ENCODE results near the gene BPIFA2. TPM values are rescaled to one million over a fixed set of nuclear protein-coding genes. Genes with fewer than 3 reads are reported as not detected.

Gene BPIFA2
- polyA plus RNA-seq, 1 donor (not counting 4 experiments of a cell fraction or from before 2014, with no cell fraction given) = not detected

DNA sequence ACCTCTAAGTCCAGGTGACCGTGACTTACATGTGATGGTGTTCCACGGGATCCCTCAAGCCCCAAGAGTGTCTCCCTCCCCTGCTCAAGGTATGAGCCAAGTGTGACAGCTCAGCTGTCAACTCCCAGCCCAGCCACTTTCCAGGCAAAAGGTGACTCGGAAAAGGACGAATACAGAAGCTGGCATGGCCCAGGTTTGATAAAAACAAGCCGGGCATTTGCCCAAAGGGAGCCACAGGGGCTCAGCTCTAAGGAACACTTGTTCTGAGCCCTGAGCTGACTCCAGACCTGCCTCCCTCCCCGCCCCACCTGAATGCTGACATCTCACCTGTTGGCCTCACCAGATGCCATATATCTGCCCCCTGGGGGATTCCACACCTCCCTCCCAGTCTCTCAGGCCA is 43.0 kb upstream of the BPIFA2 start:
- H3K79me2 ChIP-seq (ENCODE audit: control insufficient read depth, insufficient read depth, low read length) = no peaks in the 10 kb centered on the region
- DNase-seq (ENCODE audit: low read depth, low spot score) = no peak
- H3K4me1 ChIP-seq (ENCODE audit: control insufficient read depth, extremely low read depth, insufficient read depth, low read length) = no peaks in the 10 kb centered on the region
- no peaks in the 10 kb centered on the region for H3K27me3 ChIP-seq (ENCODE audit: control insufficient read depth, extremely low read depth, insufficient read depth, low read length)
- no peak overlapping the region for H3K27ac ChIP-seq (ENCODE audit: control insufficient read depth, insufficient read depth, low read length)
- no peak overlapping the region for H2AFZ ChIP-seq (ENCODE audit: control insufficient read depth, low read length)
- H3K4me3 ChIP-seq (ENCODE audit: control insufficient read depth in 2 of 3, extremely low read depth in 1 of 3, insufficient read depth in 2 of 3, low read depth in 1 of 3, low read length in 3 of 3) = no peak overlapping the region
- dilution Hi-C loops (cut with MboI; ENCODE audit: extremely low pct_ligation_motif_present, low sequenced_read_pairs) = no loop called here
- no peaks in the 10 kb centered on the region for H3K9me3 ChIP-seq (ENCODE audit: control insufficient read depth, low read depth, low read length)
- TF ChIP-seq EZH2 (IDR thresholded peaks at IDR 0.05; ENCODE audit: low read length) = no peak
- TF ChIP-seq, protein P1, sequence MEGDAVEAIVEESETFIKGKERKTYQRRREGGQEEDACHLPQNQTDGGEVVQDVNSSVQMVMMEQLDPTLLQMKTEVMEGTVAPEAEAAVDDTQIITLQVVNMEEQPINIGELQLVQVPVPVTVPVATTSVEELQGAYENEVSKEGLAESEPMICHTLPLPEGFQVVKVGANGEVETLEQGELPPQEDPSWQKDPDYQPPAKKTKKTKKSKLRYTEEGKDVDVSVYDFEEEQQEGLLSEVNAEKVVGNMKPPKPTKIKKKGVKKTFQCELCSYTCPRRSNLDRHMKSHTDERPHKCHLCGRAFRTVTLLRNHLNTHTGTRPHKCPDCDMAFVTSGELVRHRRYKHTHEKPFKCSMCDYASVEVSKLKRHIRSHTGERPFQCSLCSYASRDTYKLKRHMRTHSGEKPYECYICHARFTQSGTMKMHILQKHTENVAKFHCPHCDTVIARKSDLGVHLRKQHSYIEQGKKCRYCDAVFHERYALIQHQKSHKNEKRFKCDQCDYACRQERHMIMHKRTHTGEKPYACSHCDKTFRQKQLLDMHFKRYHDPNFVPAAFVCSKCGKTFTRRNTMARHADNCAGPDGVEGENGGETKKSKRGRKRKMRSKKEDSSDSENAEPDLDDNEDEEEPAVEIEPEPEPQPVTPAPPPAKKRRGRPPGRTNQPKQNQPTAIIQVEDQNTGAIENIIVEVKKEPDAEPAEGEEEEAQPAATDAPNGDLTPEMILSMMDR (optimal IDR thresholded peaks at IDR 0.05 in 1 of 3, IDR thresholded peaks at IDR 0.05 in 1 of 3, conservative IDR thresholded peaks at IDR 0.05 in 1 of 3; ENCODE audit: extremely low read depth in 1 of 3, insufficient read depth in 2 of 3, low read length in 3 of 3) = no peak
- no peak overlapping the region for H3K4me2 ChIP-seq (ENCODE audit: control insufficient read depth, extremely low read depth, insufficient read depth, low read depth, low read length)
- no peak overlapping the region for H3K9ac ChIP-seq (ENCODE audit: control insufficient read depth, extremely low read depth, insufficient read depth, low read length)
- H3K36me3 ChIP-seq (ENCODE audit: control insufficient read depth in 2 of 2, extremely low read depth in 1 of 2, insufficient read depth in 2 of 2, low read length in 2 of 2) = no peaks in the 10 kb centered on the region
- no peaks in the 10 kb centered on the region for H4K20me1 ChIP-seq (ENCODE audit: control insufficient read depth, extremely low read depth, insufficient read depth, low read length)
- no peak for FAIRE-seq
- H3K9me1 ChIP-seq (ENCODE audit: control insufficient read depth, extremely low read depth, insufficient read depth, low read length) = no peaks in the 10 kb centered on the region

DNA sequence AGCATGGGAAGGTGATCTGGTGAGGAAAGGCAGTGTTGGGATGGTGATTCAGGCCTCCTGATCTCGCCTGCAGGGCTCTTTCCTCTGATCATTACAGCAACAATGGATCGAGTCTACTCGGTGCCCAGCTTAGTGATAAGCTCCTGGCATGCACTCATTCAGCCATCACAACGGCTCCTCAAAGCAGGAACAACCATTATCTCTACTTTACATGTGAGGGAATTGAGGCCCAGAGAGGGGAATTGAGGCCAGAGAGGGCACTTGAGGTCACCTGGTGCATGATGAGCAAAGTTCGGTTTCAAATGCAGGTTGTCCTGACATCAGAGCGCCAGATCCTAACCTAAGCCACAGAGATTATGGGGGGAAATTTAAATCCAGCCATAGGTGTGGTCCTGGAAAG is 42.0 kb upstream of the BPIFA2 start:
- no peak overlapping the region for H3K27ac ChIP-seq (ENCODE audit: control insufficient read depth, insufficient read depth, low read length)
- no peak for FAIRE-seq
- H4K20me1 ChIP-seq (ENCODE audit: control insufficient read depth, extremely low read depth, insufficient read depth, low read length) = no peaks in the 10 kb centered on the region
- TF ChIP-seq EZH2 (IDR thresholded peaks at IDR 0.05; ENCODE audit: low read length) = no peak
- TF ChIP-seq, protein P1 (optimal IDR thresholded peaks at IDR 0.05 in 1 of 3, IDR thresholded peaks at IDR 0.05 in 1 of 3, conservative IDR thresholded peaks at IDR 0.05 in 1 of 3; ENCODE audit: extremely low read depth in 1 of 3, insufficient read depth in 2 of 3, low read length in 3 of 3) = no peak
- no peaks in the 10 kb centered on the region for H3K79me2 ChIP-seq (ENCODE audit: control insufficient read depth, insufficient read depth, low read length)
- no peaks in the 10 kb centered on the region for H3K4me1 ChIP-seq (ENCODE audit: control insufficient read depth, extremely low read depth, insufficient read depth, low read length)
- H2AFZ ChIP-seq (ENCODE audit: control insufficient read depth, low read length) = no peak overlapping the region
- H3K27me3 ChIP-seq (ENCODE audit: control insufficient read depth, extremely low read depth, insufficient read depth, low read length) = no peaks in the 10 kb centered on the region
- no peaks in the 10 kb centered on the region for H3K9me1 ChIP-seq (ENCODE audit: control insufficient read depth, extremely low read depth, insufficient read depth, low read length)
- H3K9ac ChIP-seq (ENCODE audit: control insufficient read depth, extremely low read depth, insufficient read depth, low read length) = no peak overlapping the region
- dilution Hi-C loops (cut with MboI; ENCODE audit: extremely low pct_ligation_motif_present, low sequenced_read_pairs) = no loop called here
- no peak for DNase-seq (ENCODE audit: low read depth, low spot score)
- no peak overlapping the region for H3K4me2 ChIP-seq (ENCODE audit: control insufficient read depth, extremely low read depth, insufficient read depth, low read depth, low read length)
- no peak overlapping the region for H3K4me3 ChIP-seq (ENCODE audit: control insufficient read depth in 2 of 3, extremely low read depth in 1 of 3, insufficient read depth in 2 of 3, low read depth in 1 of 3, low read length in 3 of 3)
- H3K36me3 ChIP-seq (ENCODE audit: control insufficient read depth in 2 of 2, extremely low read depth in 1 of 2, insufficient read depth in 2 of 2, low read length in 2 of 2) = no peaks in the 10 kb centered on the region
- H3K9me3 ChIP-seq (ENCODE audit: control insufficient read depth, low read depth, low read length) = no peaks in the 10 kb centered on the region
